DOHH2 (cell line): ENCODE results near the gene RSF1.

Experiments used
- EZH2phosphoT487 ChIP-seq: fragments of 200-600 bp; sonication (generic); IDR thresholded peaks from 2 replicates; pipeline ENCODE4 v1.6.1; 2017; ENCODE audit warnings: borderline replicate concordance, mild to moderate bottlenecking, antibody characterized with exemption, low read length, moderate library complexity, mixed read lengths
- TF ChIP-seq, protein P1 (sequence below): fragments of 200-600 bp; sonication (generic); IDR thresholded peaks from one replicate; pipeline ENCODE4 v1.5.1; 2014; ENCODE audit warnings: antibody characterized with exemption, mild to moderate bottlenecking, low read depth, low read length; ENCODE audit not compliant: poor library complexity, severe bottlenecking

DNA sequence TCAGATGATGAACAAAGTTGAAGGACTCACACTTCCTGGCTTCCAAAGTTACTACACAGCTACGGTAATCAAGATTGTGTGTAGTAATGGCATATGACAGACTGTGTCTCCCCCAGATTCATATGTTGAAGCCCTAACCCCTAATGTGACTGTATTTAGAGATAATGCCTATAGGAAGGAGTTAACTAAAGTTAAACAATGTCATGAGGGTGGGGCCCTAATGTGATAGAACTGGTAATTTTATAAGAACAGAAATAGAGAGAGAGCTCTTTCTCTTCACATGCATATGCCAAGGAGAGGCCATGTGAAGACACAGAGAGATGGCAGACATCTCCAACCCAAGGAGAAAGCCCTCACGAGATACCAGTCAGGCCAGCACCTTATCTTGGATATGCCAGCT lies 8.4 kb upstream of the RSF1 start:
- TF ChIP-seq, protein P1, sequence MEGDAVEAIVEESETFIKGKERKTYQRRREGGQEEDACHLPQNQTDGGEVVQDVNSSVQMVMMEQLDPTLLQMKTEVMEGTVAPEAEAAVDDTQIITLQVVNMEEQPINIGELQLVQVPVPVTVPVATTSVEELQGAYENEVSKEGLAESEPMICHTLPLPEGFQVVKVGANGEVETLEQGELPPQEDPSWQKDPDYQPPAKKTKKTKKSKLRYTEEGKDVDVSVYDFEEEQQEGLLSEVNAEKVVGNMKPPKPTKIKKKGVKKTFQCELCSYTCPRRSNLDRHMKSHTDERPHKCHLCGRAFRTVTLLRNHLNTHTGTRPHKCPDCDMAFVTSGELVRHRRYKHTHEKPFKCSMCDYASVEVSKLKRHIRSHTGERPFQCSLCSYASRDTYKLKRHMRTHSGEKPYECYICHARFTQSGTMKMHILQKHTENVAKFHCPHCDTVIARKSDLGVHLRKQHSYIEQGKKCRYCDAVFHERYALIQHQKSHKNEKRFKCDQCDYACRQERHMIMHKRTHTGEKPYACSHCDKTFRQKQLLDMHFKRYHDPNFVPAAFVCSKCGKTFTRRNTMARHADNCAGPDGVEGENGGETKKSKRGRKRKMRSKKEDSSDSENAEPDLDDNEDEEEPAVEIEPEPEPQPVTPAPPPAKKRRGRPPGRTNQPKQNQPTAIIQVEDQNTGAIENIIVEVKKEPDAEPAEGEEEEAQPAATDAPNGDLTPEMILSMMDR, result no peak
- TF ChIP-seq EZH2phosphoT487, result no peak
